Measurements from ENCODE around the gene MAPRE2. TPM values are rescaled to one million over a fixed set of nuclear protein-coding genes. Genes with fewer than 3 reads are reported as not detected.

MAPRE2 gene
- total RNA-seq, 2 donors from 2014 or later, result 25.5 to 32.2 TPM

DNA sequence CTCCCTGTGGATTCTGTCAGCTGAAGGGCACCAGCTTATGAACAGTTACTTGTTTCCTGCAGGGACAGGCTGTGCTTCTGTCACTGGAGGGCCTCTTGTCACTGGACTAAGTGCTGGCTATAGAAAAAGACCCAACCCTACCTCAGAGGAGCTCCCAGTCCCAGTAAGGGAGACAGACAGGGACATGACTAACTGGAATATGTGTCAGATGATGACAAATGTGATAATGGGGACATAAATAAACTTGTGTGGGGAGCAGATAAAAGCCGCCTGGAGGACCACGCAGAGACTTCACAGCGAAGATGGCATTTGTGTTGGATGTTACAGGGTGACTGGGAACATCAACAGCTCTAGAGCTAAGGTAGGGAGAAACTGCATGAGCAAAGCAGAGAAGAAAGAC is 95.0 kb downstream of the MAPRE2 start:
- Histone ChIP-seq H3K36me3 (no peaks in the 10 kb centered on the region), H3K4me1 (no peaks in the 10 kb centered on the region), H3K9ac (ENCODE audit: low read depth in 2 of 2, low read length in 2 of 2) (no peak overlapping the region), H3K4me3 (no peak overlapping the region), H3K27ac (no peak overlapping the region), H3K27me3 (no peaks in the 10 kb centered on the region), H3K9me3 (no peaks in the 10 kb centered on the region)
- no peak for DNase-seq
- TF ChIP-seq, protein P1, sequence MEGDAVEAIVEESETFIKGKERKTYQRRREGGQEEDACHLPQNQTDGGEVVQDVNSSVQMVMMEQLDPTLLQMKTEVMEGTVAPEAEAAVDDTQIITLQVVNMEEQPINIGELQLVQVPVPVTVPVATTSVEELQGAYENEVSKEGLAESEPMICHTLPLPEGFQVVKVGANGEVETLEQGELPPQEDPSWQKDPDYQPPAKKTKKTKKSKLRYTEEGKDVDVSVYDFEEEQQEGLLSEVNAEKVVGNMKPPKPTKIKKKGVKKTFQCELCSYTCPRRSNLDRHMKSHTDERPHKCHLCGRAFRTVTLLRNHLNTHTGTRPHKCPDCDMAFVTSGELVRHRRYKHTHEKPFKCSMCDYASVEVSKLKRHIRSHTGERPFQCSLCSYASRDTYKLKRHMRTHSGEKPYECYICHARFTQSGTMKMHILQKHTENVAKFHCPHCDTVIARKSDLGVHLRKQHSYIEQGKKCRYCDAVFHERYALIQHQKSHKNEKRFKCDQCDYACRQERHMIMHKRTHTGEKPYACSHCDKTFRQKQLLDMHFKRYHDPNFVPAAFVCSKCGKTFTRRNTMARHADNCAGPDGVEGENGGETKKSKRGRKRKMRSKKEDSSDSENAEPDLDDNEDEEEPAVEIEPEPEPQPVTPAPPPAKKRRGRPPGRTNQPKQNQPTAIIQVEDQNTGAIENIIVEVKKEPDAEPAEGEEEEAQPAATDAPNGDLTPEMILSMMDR (IDR thresholded peaks at IDR 0.05), result no peak
- intact Hi-C loops (cut with DNase I), result no loop called here

DNA sequence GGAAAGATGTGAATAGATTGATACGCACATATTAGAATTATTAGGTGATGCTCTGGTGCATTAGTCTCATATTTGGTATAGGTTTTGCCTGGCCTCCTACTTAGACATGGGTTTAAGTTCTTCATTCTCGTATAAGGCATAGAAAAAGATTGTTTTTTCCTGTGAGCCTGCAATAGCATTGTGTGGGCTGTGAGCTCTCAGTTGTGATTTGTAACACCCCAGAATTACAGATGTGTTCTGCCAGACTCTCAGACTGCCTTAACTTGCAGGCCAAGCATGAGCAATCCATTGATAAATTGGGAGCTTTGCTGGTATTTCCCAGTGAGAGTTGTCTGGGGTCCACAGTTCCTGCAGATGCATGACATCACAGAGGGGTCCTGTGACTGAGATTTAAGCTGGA is 95.7 kb downstream of the MAPRE2 start:
- no peak for DNase-seq
- Histone ChIP-seq H3K9me3 (no peaks in the 10 kb centered on the region), H3K27ac (no peak overlapping the region), H3K4me3 (no peak overlapping the region), H3K9ac (ENCODE audit: low read depth in 2 of 2, low read length in 2 of 2) (no peak overlapping the region), H3K36me3 (no peaks in the 10 kb centered on the region), H3K4me1 (no peaks in the 10 kb centered on the region), H3K27me3 (no peaks in the 10 kb centered on the region)
- intact Hi-C loops (cut with DNase I), result no loop called here
- TF ChIP-seq, protein P1 (IDR thresholded peaks at IDR 0.05), result no peak

DNA sequence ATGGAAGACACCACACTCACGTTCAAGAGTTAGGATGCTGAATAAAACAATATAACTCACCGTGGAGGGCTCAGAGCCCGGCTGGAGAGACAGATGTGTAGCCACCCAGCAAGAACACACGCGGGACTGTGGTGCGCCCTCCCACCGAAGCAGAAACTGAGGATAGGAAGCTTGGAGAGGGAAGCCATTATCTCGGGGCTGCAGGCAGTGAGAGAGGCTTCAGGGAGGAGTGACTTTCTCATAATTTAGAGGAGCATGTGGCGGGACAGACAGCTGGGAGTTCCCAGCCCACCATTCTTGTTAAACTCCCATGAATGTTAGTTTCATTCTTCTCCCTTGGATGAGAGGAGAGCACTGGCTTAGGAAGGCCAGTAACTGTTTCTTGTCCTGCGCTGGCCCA is 96.4 kb downstream of the MAPRE2 start:
- no peak overlapping the region for H3K9ac ChIP-seq (ENCODE audit: low read depth in 2 of 2, low read length in 2 of 2)
- DNase-seq, result no peak
- intact Hi-C loops (cut with DNase I), result no loop called here
- no peaks in the 10 kb centered on the region for H3K27me3 ChIP-seq
- no peaks in the 10 kb centered on the region for H3K9me3 ChIP-seq
- H3K4me1 ChIP-seq, result no peaks in the 10 kb centered on the region
- H3K4me3 ChIP-seq, result no peak overlapping the region
- TF ChIP-seq, protein P1 (IDR thresholded peaks at IDR 0.05), result no peak
- H3K36me3 ChIP-seq, result no peaks in the 10 kb centered on the region
- H3K27ac ChIP-seq, result no peak overlapping the region

DNA sequence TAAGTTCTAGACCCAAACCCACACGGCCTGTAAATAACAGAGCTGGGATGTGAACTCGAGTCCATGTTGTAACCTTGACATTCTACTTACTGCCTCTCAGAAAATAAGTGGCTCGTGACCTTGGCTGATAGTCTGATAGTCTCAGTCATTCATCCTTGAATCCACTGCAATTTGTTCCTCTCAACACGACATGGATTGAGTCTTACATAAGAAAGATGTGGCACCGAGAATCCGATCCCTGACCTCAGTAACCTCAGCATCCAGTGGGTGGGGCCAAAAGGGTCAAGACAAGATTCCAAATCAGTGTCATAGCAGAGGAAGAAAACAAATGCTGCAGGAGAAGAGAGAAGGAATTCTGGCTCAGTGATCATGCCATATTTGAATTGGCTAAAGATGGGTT is 97.6 kb downstream of the MAPRE2 start:
- no peaks in the 10 kb centered on the region for H3K9me3 ChIP-seq
- DNase-seq, result no peak
- no peak overlapping the region for H3K4me3 ChIP-seq
- H3K27me3 ChIP-seq, result no peaks in the 10 kb centered on the region
- no peaks in the 10 kb centered on the region for H3K36me3 ChIP-seq
- TF ChIP-seq, protein P1 (IDR thresholded peaks at IDR 0.05), result no peak
- intact Hi-C loops (cut with DNase I), result no loop called here
- no peak overlapping the region for H3K27ac ChIP-seq
- H3K4me1 ChIP-seq, result no peaks in the 10 kb centered on the region
- no peak overlapping the region for H3K9ac ChIP-seq (ENCODE audit: low read depth in 2 of 2, low read length in 2 of 2)

DNA sequence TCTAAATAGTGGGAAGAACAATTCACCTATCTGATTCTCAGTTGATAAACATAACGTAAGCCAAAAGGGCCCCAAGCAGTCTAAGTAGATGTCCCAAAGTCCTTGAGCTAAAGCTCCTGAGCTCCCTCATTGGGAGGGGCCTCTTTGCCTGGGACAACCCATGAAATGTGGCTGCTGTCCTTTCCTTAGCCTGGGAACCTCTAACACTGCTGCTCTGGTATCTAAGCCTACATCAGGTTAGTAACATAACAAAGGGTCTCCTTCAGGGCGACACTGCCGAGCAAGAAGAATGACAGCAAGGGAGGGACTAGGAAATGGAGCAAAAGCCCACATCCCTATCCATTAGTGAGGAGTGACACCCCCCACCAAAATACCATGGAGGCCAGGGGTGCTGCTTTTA is 98.3 kb downstream of the MAPRE2 start:
- H3K9ac ChIP-seq (ENCODE audit: low read depth in 2 of 2, low read length in 2 of 2), result no peak overlapping the region
- no peak overlapping the region for H3K4me3 ChIP-seq
- H3K27me3 ChIP-seq, result no peaks in the 10 kb centered on the region
- no peak overlapping the region for H3K27ac ChIP-seq
- no peak for DNase-seq
- no peaks in the 10 kb centered on the region for H3K9me3 ChIP-seq
- no peaks in the 10 kb centered on the region for H3K36me3 ChIP-seq
- intact Hi-C loops (cut with DNase I), result no loop called here
- H3K4me1 ChIP-seq, result no peaks in the 10 kb centered on the region
- TF ChIP-seq, protein P1 (IDR thresholded peaks at IDR 0.05), result no peak

DNA sequence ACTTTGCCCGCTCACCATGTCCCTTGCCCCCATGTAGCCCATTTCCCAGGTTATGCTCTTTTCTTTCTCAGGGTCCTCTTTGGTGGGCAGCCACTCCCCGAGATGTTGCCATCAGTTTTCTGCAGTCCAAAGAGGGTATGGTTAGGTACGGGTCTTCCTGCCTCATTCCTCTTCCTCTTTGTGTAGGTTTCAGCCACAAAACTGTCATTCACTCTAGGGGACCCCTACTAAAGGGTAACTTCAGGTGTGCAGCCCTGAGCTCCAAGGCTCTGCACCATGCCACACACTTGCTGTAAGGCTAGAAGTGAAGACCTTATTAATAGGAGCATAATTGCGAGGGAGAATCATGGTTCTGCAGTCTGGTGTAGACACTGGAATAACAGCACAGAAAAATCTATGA is 99.9 kb downstream of the MAPRE2 start:
- Histone ChIP-seq H3K27ac (no peak overlapping the region), H3K4me3 (no peak overlapping the region), H3K27me3 (no peaks in the 10 kb centered on the region), H3K36me3 (no peaks in the 10 kb centered on the region), H3K9me3 (no peaks in the 10 kb centered on the region), H3K4me1 (no peaks in the 10 kb centered on the region), H3K9ac (ENCODE audit: low read depth in 2 of 2, low read length in 2 of 2) (no peak overlapping the region)
- TF ChIP-seq, protein P1 (IDR thresholded peaks at IDR 0.05), result no peak
- intact Hi-C loops (cut with DNase I), result loop anchor here (5.0 kb wide), 2 partner anchors 199 to 274 kb away; no protein-coding TSS in a partner anchor
- no peak for DNase-seq
